Keratinocyte (primary cell): ENCODE measurements around the gene HS3ST6. TPM values are rescaled to one million over a fixed set of nuclear protein-coding genes. Genes with fewer than 3 reads are reported as not detected.
A peak's percentile ranks its signal among the peaks of the same experiment; 100 is the strongest.
"Not testable (repeated sequence)": the region's sequence is repeated elsewhere in the genome, so short reads cannot be mapped to it uniquely, and the experiment has no call there.

Experiments
- DNase-seq: peaks from one replicate; pipeline ENCODE4 v3.0.0-alpha.2; 2011; ENCODE audit warnings: low read depth, missing footprints, low spot score
- FAIRE-seq: peaks from 2 replicates; lab custom pipeline; 2011; peaks lifted over from hg19 to GRCh38; lab: Jason Lieb, UNC
- H2AFZ ChIP-seq: 2 replicates; pipeline ENCODE4 v1.6.0; 2012; ENCODE audit warnings: low read length, control low read depth, inconsistent platforms; ENCODE audit not compliant: control insufficient read depth
- H3K27ac ChIP-seq: 2 replicates; pipeline ENCODE4 v1.5.1; 2011; ENCODE audit warnings: low read length; ENCODE audit not compliant: control insufficient read depth, insufficient read depth
- H3K27me3 ChIP-seq: 3 replicates; pipeline ENCODE4 v1.6.0; 2011; ENCODE audit warnings: low read length; ENCODE audit not compliant: control insufficient read depth, insufficient read depth; ENCODE audit errors: extremely low read depth
- H3K36me3 ChIP-seq, 2 experiments: 2 replicates in 1 of 2; 3 replicates in 1 of 2; pipeline ENCODE4 v1.5.1; 2011; ENCODE audit warnings: low read length in 2 of 2, mild to moderate bottlenecking in 1 of 2; ENCODE audit not compliant: control insufficient read depth in 2 of 2, insufficient read depth in 2 of 2; ENCODE audit errors: extremely low read depth in 1 of 2
- H3K4me1 ChIP-seq: 3 replicates; pipeline ENCODE4 v1.5.1; 2011; ENCODE audit warnings: low read length; ENCODE audit not compliant: control insufficient read depth, insufficient read depth; ENCODE audit errors: extremely low read depth
- H3K4me2 ChIP-seq: 3 replicates; pipeline ENCODE4 v1.6.0; 2011; ENCODE audit warnings: low read depth, low read length; ENCODE audit not compliant: control insufficient read depth, insufficient read depth; ENCODE audit errors: extremely low read depth
- H3K4me3 ChIP-seq, 3 experiments: fragments of 200-600 bp in 1 of 3; sonication (generic) in 1 of 3; 2 replicates in 2 of 3; 3 replicates in 1 of 3; pipeline ENCODE4 v1.5.1; 2011 to 2016; ENCODE audit warnings: low read length in 3 of 3, mild to moderate bottlenecking in 3 of 3, control low read depth in 2 of 3, inconsistent platforms in 1 of 3, low read depth in 1 of 3, mixed read lengths in 1 of 3, mixed run types in 1 of 3, moderate library complexity in 1 of 3; ENCODE audit not compliant: control insufficient read depth in 2 of 3, insufficient read depth in 2 of 3; ENCODE audit errors: extremely low read depth in 1 of 3
- H3K79me2 ChIP-seq: 2 replicates; pipeline ENCODE4 v1.6.0; 2012; ENCODE audit warnings: low read length; ENCODE audit not compliant: control insufficient read depth, insufficient read depth
- H3K9ac ChIP-seq: 3 replicates; pipeline ENCODE4 v1.6.0; 2011; ENCODE audit warnings: low read length; ENCODE audit not compliant: control insufficient read depth, insufficient read depth; ENCODE audit errors: extremely low read depth
- H3K9me1 ChIP-seq: 3 replicates; pipeline ENCODE4 v1.6.0; 2011; ENCODE audit warnings: low read length; ENCODE audit not compliant: control insufficient read depth, insufficient read depth; ENCODE audit errors: extremely low read depth
- H3K9me3 ChIP-seq: 2 replicates; pipeline ENCODE4 v1.5.1; 2012; ENCODE audit warnings: low read depth, low read length; ENCODE audit not compliant: control insufficient read depth
- H4K20me1 ChIP-seq: 3 replicates; pipeline ENCODE4 v1.6.0; 2011; ENCODE audit warnings: low read length; ENCODE audit not compliant: control insufficient read depth, insufficient read depth; ENCODE audit errors: extremely low read depth
- EZH2 ChIP-seq: IDR thresholded peaks from one replicate; pipeline ENCODE4 v1.6.1; 2012; ENCODE audit warnings: inconsistent platforms, mild to moderate bottlenecking, low read length, moderate library complexity
- dilution Hi-C: fragments of 300-500 bp; cut with MboI; formaldehyde crosslinking; loops from one replicate; pipeline ENCODE4 v1.7.0; 2020; ENCODE audit warnings: low sequenced_read_pairs; ENCODE audit not compliant: extremely low pct_ligation_motif_present
- polyA plus RNA-seq, 5 experiments: library from polyadenylated mRNA; depleted of rRNA in 3 of 5; stranded (reverse) in 3 of 5; stranded (forward) in 1 of 5; unstranded in 1 of 5; fragments of >200 nt; gene quantifications; 1 replicate in 1 of 5; 2 replicates in 3 of 5; 3 replicates in 1 of 5; pipeline versions ENCODE4 v1.2.1 to v1.2.3, GENCODE V29; 2011 to 2012; ENCODE audit warnings: missing spikeins in 2 of 5, low read depth in 1 of 5, low replicate concordance in 1 of 5
- TF ChIP-seq, protein P1 (sequence below), 3 experiments: IDR thresholded peaks in 1 of 3; conservative IDR thresholded peaks in 1 of 3; optimal IDR thresholded peaks in 1 of 3; 2 replicates in 2 of 3; 3 replicates in 1 of 3; pipeline versions ENCODE3 to v1.5.1; 2011; ENCODE audit warnings: low read length in 3 of 3, mild to moderate bottlenecking in 3 of 3, moderate library complexity in 2 of 3, control low read depth in 1 of 3, inconsistent platforms in 1 of 3; ENCODE audit not compliant: insufficient read depth in 2 of 3; ENCODE audit errors: extremely low read depth in 1 of 3

Gene HS3ST6
- polyA plus RNA-seq, 1 donor (not counting 4 experiments of a cell fraction or from before 2014, with no cell fraction given) = not detected

DNA sequence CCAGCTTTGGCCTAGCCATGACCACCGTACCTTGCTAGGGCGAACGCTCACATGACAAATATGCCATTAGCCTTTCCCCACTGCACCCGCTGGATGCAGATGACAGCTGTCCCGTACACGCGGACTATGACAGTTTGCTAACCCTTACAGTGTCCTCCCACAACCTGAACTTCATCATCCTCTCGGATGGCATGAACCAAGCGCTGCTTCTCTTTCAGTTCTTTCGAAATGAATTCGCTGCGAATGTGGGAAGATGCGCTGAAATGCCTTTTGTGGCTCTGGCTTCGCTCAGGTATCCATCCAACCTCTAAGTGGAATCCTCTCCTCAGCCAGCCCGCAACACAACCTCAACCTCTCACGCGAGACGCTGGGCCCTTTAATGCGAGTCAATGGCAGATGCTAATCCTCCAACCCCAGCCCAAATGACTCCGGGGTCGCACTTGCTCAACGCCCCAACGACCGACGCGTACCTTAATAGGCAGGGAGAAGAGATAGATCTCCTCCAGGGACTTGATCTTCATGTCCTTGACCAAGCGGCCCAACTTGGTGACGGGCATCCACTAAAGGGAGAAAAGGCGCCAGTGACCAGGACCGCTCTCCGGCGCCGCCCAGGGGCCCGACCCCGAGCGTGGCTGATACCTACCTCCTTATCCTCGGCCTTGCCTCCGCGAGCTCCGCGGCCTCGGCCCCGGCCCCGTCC is 45.7 kb upstream of the HS3ST6 start:
- no peaks in the 10 kb centered on the region for H3K9me3 ChIP-seq
- H3K9ac ChIP-seq = peak overlapping the region; percentile 85
- dilution Hi-C loops = no loop called here
- FAIRE-seq (no peak), DNase-seq (no peak)
- peaks cover 17 to 31% of the 10 kb centered on the region in 2 experiments for H3K36me3 ChIP-seq
- TF ChIP-seq, protein P1, sequence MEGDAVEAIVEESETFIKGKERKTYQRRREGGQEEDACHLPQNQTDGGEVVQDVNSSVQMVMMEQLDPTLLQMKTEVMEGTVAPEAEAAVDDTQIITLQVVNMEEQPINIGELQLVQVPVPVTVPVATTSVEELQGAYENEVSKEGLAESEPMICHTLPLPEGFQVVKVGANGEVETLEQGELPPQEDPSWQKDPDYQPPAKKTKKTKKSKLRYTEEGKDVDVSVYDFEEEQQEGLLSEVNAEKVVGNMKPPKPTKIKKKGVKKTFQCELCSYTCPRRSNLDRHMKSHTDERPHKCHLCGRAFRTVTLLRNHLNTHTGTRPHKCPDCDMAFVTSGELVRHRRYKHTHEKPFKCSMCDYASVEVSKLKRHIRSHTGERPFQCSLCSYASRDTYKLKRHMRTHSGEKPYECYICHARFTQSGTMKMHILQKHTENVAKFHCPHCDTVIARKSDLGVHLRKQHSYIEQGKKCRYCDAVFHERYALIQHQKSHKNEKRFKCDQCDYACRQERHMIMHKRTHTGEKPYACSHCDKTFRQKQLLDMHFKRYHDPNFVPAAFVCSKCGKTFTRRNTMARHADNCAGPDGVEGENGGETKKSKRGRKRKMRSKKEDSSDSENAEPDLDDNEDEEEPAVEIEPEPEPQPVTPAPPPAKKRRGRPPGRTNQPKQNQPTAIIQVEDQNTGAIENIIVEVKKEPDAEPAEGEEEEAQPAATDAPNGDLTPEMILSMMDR (optimal IDR thresholded peaks at IDR 0.05 in 1 of 3, IDR thresholded peaks at IDR 0.05 in 1 of 3, conservative IDR thresholded peaks at IDR 0.05 in 1 of 3; ENCODE audit: extremely low read depth in 1 of 3, insufficient read depth in 2 of 3, low read length in 3 of 3) = peak in 1 of 3 experiments; percentile 7
- no peak for TF ChIP-seq EZH2
- peak overlapping the region; percentile 91 for H3K4me2 ChIP-seq
- peak overlapping the region; percentile 82 for H3K27ac ChIP-seq
- peaks cover 3% of the 10 kb centered on the region for H3K9me1 ChIP-seq
- H3K4me3 ChIP-seq = peak overlapping the region; percentile 59 to 85 (median 76)
- H3K27me3 ChIP-seq = no peaks in the 10 kb centered on the region
- H3K79me2 ChIP-seq = peaks cover 59% of the 10 kb centered on the region
- H2AFZ ChIP-seq = no peak overlapping the region
- H4K20me1 ChIP-seq = peaks cover 28% of the 10 kb centered on the region
- peaks cover 36% of the 10 kb centered on the region for H3K4me1 ChIP-seq

DNA sequence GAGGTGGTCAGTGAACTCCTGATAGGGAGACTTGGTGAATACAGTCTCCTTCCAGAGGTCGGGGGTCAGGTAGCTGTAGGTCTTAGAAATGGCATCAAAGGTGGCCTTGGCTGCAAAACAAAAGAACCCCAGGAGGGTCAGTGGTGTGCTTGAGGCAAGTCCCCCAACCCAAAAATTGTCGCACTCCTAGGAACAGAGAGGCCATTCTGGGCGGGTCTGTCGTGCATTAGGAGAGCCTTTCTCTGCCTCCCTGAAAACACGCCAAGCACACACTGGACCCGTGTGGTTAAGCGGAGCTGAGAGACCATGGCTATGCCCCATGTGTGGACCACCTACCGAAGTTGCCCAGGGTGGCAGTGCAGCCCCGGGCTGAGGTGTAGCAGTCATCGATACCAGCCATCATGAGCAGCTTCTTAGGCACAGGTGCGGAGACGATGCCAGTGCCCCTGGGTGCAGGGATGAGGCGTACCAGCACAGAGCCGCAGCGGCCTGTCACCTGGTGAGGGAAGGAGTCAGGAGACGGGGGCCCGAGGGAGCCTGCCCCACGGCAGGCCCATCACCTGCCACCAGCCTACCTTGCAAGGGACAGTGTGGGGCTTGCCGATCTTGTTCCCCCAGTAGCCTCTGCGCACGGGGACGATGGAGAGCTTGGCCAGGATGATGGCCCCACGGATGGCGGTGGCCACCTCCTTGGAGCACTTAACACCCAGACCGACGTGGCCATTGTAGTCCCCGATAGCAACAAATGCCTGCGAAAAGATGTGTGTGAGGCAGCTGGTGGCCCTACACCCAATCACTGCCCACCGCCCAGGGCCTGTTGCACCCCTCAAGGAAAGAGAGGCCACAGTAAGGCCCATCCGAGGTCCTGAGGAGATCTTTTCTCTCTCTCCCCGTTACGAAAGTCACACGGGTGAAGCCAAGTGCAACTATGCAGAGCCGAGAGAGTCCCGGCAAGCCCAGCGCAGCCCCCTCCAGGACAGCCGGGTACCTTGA is 44.2 kb upstream of the HS3ST6 start:
- Histone ChIP-seq H3K4me2 (peak overlapping the region; percentile 91), H3K4me1 (peaks cover 39% of the 10 kb centered on the region), H3K9ac (peak overlapping the region; percentile 85), H3K79me2 (peaks cover 59% of the 10 kb centered on the region), H4K20me1 (peaks cover 28% of the 10 kb centered on the region), H3K36me3 (peaks cover 17 to 31% of the 10 kb centered on the region in 2 experiments), H3K4me3 (peak overlapping the region; percentile 59 to 85 (median 76))
- dilution Hi-C loops, H2AFZ ChIP-seq, FAIRE-seq, H3K9me3 ChIP-seq, H3K27ac ChIP-seq, H3K27me3 ChIP-seq, H3K9me1 ChIP-seq, DNase-seq: not testable (repeated sequence)
